Left lung (tissue), 10 donors: ENCODE data around the gene FLNA. TPM values are rescaled to one million over a fixed set of nuclear protein-coding genes. Genes with fewer than 3 reads are reported as not detected.

Source experiments
- ATAC-seq: fragments of 200-7000 bp; cut with Tn5 transposase; one replicate; pipeline ENCODE4 v1.9.1; 2020; ENCODE audit warnings: moderate library complexity
- DNase-seq, 4 donors: peaks; one replicate each; pipeline ENCODE4 v3.0.0-alpha.2; 2013 to 2020
- H3K27ac ChIP-seq, 2 donors: fragments of 200-600 bp; sonication (generic) in 1 of 2; one replicate each; pipeline versions ENCODE4 v1.5.0 to v1.8.0; 2020 to 2021
- H3K27me3 ChIP-seq, 2 donors: fragments of 200-600 bp; sonication (generic) in 1 of 2; one replicate each; pipeline versions ENCODE4 v1.5.0 to v1.8.0; 2020 to 2021
- H3K36me3 ChIP-seq, 2 donors: fragments of 200-600 bp; sonication (generic) in 1 of 2; one replicate each; pipeline versions ENCODE4 v1.5.0 to v1.8.0; 2020 to 2021
- H3K4me1 ChIP-seq, 2 donors: fragments of 200-600 bp; one replicate each; pipeline ENCODE4 v1.8.0; 2021
- H3K4me3 ChIP-seq, 2 donors: fragments of 200-600 bp; sonication (generic) in 1 of 2; one replicate each; pipeline versions ENCODE4 v1.5.0 to v1.8.0; 2020 to 2021; ENCODE audit warnings: mild to moderate bottlenecking in 1 of 2
- H3K9me3 ChIP-seq, 2 donors: fragments of 200-600 bp; sonication (generic) in 1 of 2; one replicate each; pipeline versions ENCODE4 v1.5.0 to v1.8.0; 2020 to 2021
- CTCF ChIP-seq, 2 donors: fragments of 200-600 bp; sonication (generic) in 1 of 2; IDR thresholded peaks; one replicate each; pipeline versions ENCODE4 v1.5.0 to v1.8.0; 2021; ENCODE audit warnings: antibody characterized with exemption in 2 of 2
- intact Hi-C, 2 donors: fragments of 100-400 bp; cut with DNase I; formaldehyde crosslinking; loops; one replicate each; pipeline versions ENCODE4 v1.11.2 to v1.14.2; 2022
- polyA plus RNA-seq, 6 donors: library from polyadenylated mRNA; unstranded; fragments of 120-200 nt; gene quantifications; one replicate each; pipeline ENCODE4 v1.2.1, GENCODE V29; 2013; ENCODE audit not compliant: insufficient read length in 6 of 6
- total RNA-seq, 2 donors: library from RNA; stranded (reverse); fragmentation: NEBNext Ultra II Directional; extraction: Animal tissue kit (Norgen Biotek cat#: 25700); gene quantifications; one replicate each; pipeline ENCODE4 v1.2.1, GENCODE V29; 2021
- donor health status: DM: no; HTN: yes; CAD: no.
- donor health status: DM: no; HTN: no; CAD: no.

Gene FLNA
- total and polyA plus RNA-seq, 8 donors: 434 to 1,793 (median 576) TPM

GRCh38 chrX:154363706-154364439, 10.6 kb downstream of the FLNA start:
- intact Hi-C loops: no loop called here
- no peak overlapping the region for H3K4me3 ChIP-seq
- no peak for DNase-seq
- H3K27ac ChIP-seq: no peak overlapping the region
- no peaks in the 10 kb centered on the region for H3K27me3 ChIP-seq
- no peak for TF ChIP-seq CTCF (IDR thresholded peaks at IDR 0.05)
- H3K4me1 ChIP-seq: peaks cover 0 to 23% of the 10 kb centered on the region in 2 donors
- ATAC-seq: no peak
- peaks cover 0 to 93% of the 10 kb centered on the region in 2 donors for H3K36me3 ChIP-seq
- no peaks in the 10 kb centered on the region for H3K9me3 ChIP-seq

- Histone ChIP-seq H3K27ac (no peak overlapping the region), H3K27me3 (no peaks in the 10 kb centered on the region), H3K4me3 (no peak overlapping the region), H3K4me1 (peaks cover 0 to 16% of the 10 kb centered on the region in 2 donors), H3K9me3 (no peaks in the 10 kb centered on the region), H3K36me3 (peaks cover 0 to 100% of the 10 kb centered on the region in 2 donors)
- DNase-seq (no peak), ATAC-seq (no peak)
- no peak for TF ChIP-seq CTCF (IDR thresholded peaks at IDR 0.05)
- intact Hi-C loops: no loop called here
Measured at GRCh38 chrX:154362085-154362742, 12.2 kb downstream of the FLNA start.

GRCh38 chrX:154360155-154360713, 14.2 kb downstream of the FLNA start:
- H3K36me3 ChIP-seq: peaks cover 0 to 100% of the 10 kb centered on the region in 2 donors
- intact Hi-C loops: no loop called here
- ATAC-seq: no peak

GRCh38 chrX:154359362-154360154, 14.9 kb downstream of the FLNA start:
- no peak overlapping the region for H3K27ac ChIP-seq
- DNase-seq: no peak
- H3K36me3 ChIP-seq: peaks cover 0 to 100% of the 10 kb centered on the region in 2 donors
- intact Hi-C loops: no loop called here
- no peaks in the 10 kb centered on the region for H3K27me3 ChIP-seq
- no peak overlapping the region for H3K4me3 ChIP-seq
- TF ChIP-seq CTCF (IDR thresholded peaks at IDR 0.05): no peak
- peaks cover 0 to 9% of the 10 kb centered on the region in 2 donors for H3K4me1 ChIP-seq
- no peak for ATAC-seq
- no peaks in the 10 kb centered on the region for H3K9me3 ChIP-seq

More at GRCh38 chrX:154360155-154360713, 14.2 kb downstream of the FLNA start:
- Histone ChIP-seq H3K27me3 (no peaks in the 10 kb centered on the region), H3K9me3 (no peaks in the 10 kb centered on the region), H3K4me3 (no peak overlapping the region), H3K4me1 (peaks cover 0 to 9% of the 10 kb centered on the region in 2 donors), H3K27ac (no peak overlapping the region)
- no peak for TF ChIP-seq CTCF (IDR thresholded peaks at IDR 0.05)
- no peak for DNase-seq
